GM18511 (cell line): Measurements from ENCODE around the gene OCA2.
"Not testable (repeated sequence)": the region's sequence is repeated elsewhere in the genome, so short reads cannot be mapped to it uniquely, and the experiment has no call there.

Experiments
- ATAC-seq: cut with Tn5 transposase; IDR thresholded peaks from one replicate; pipeline ENCODE4 v1.9.1; 2021; ENCODE audit warnings: mild to moderate bottlenecking, moderate library complexity; ENCODE audit not compliant: unreplicated experiment

OCA2 gene

GRCh38 chr15:28098766-28099554 lies at the start of gene OCA2:
TSS of gene OCA2 (minus strand) at chr15:28099315. CDS start at chr15:28081874, 17,441 bp downstream.
- ATAC-seq = no peak

- no peak for ATAC-seq
Observed at GRCh38 chr15:28147801-28148200, 48.7 kb upstream of the OCA2 start.

- not testable (repeated sequence) for ATAC-seq
Observed at GRCh38 chr15:28145419-28145818, 46.3 kb upstream of the OCA2 start.

- ATAC-seq = no peak
Observed at GRCh38 chr15:28140062-28140461, 40.9 kb upstream of the OCA2 start.

- ATAC-seq = not testable (repeated sequence)
Observed at GRCh38 chr15:28137408-28138039, 38.4 kb upstream of the OCA2 start.

- ATAC-seq = peak; percentile 100
Observed at GRCh38 chr15:28136236-28136904, 37.3 kb upstream of the OCA2 start.

- ATAC-seq = no peak
Observed at GRCh38 chr15:28133281-28133680, 34.2 kb upstream of the OCA2 start.

GRCh38 chr15:28132524-28133275 lies 33.6 kb upstream of the OCA2 start:
- no peak for ATAC-seq

- ATAC-seq = no peak
Observed at GRCh38 chr15:28131946-28132345, 32.8 kb upstream of the OCA2 start.

- ATAC-seq = no peak
Observed at GRCh38 chr15:28131400-28131799, 32.3 kb upstream of the OCA2 start.

GRCh38 chr15:28130651-28131050 lies 31.5 kb upstream of the OCA2 start:
- no peak for ATAC-seq

- no peak for ATAC-seq
Observed at GRCh38 chr15:28129231-28129848, 30.2 kb upstream of the OCA2 start.

- no peak for ATAC-seq
Observed at GRCh38 chr15:28128031-28128430, 28.9 kb upstream of the OCA2 start.

- ATAC-seq = no peak
Observed at GRCh38 chr15:28127036-28127435, 27.9 kb upstream of the OCA2 start.

- ATAC-seq = no peak
Observed at GRCh38 chr15:28125673-28126651, 26.8 kb upstream of the OCA2 start.

- no peak for ATAC-seq
Observed at GRCh38 chr15:28124841-28125240, 25.7 kb upstream of the OCA2 start.

- ATAC-seq = peak; percentile 90
Observed at GRCh38 chr15:28123408-28124023, 24.4 kb upstream of the OCA2 start.

- ATAC-seq = no peak
Observed at GRCh38 chr15:28122038-28122949, 23.2 kb upstream of the OCA2 start.
